Erythroblast (primary cell): ENCODE results near the gene SHF.

Experiments
- GATA1 ChIP-seq: IDR thresholded peaks from 2 replicates; pipeline ENCODE4 v1.6.1; 2011; ENCODE audit warnings: low read depth, mild to moderate bottlenecking, control low read depth, low read length, moderate library complexity
- POLR2A ChIP-seq: IDR thresholded peaks from 2 replicates; pipeline ENCODE4 v1.6.1; 2011; ENCODE audit warnings: mild to moderate bottlenecking, low read length

DNA sequence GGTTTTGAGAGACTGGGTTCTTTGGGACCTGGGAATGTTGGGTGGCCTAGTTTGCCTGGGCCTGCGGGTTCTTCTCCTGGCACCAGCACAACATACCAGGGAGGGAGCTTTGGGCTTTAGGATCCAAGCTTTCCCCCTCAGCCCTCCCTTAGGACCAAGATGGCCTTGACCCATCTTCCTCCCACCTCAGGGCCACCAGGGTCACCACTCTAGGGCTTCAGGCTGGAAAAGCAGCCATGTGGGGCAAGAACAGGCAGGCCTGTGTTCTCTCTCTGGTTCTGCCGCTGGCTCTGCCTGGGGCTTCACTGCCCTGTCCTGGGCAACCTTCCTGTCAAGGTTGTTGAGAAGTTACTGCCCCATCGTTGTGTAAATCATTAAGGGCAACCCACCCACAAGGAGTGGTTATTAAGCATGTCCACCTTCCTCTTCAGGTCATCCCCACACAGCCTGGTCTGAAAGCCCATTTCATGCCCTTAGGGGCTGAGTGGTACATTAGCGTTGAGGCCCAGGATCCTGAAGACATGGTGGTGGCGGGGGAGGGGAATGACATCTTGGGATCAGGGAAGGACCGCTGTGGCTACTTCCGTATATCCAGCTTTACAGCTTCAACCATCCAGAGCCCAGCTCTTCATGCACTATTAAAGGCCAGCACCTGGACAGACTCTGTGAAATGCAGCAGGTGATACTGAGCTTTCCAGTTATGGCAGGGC lies 57.3 kb downstream of the SHF start:
- TF ChIP-seq POLR2A = no peak
- TF ChIP-seq GATA1 = no peak
